NCI-H2081 (cell line): ENCODE results near the gene ARID4A.
"Not testable (repeated sequence)": the region's sequence is repeated elsewhere in the genome, so short reads cannot be mapped to it uniquely, and the experiment has no call there.

Experiments
- DNase-seq, 2 experiments: peaks; one replicate each; lab custom pipeline; 2025; lab: John Stamatoyannopoulos, UW

Gene ARID4A

GRCh38 chr14:58294201-58294600 is 4.2 kb upstream of the ARID4A start:
- no peak for DNase-seq

- DNase-seq = no peak
Measured at GRCh38 chr14:58296726-58297125, 1.6 kb upstream of the ARID4A start.

- DNase-seq = no peak
Measured at GRCh38 chr14:58297412-58297761, 968 bp upstream of the ARID4A start.

GRCh38 chr14:58297762-58298476 is 436 bp upstream of the ARID4A start:
- DNase-seq = peak; percentile 99 to 100

- no peak for DNase-seq
Measured at GRCh38 chr14:58299401-58300330, 1.3 kb downstream of the ARID4A start.

- DNase-seq = no peak
Measured at GRCh38 chr14:58301416-58301815, 3.1 kb downstream of the ARID4A start.

GRCh38 chr14:58305730-58306129 is 7.4 kb downstream of the ARID4A start:
- DNase-seq = peak in 1 of 2 experiments; percentile 41

GRCh38 chr14:58307597-58308316 is 9.4 kb downstream of the ARID4A start:
- DNase-seq = no peak

GRCh38 chr14:58309086-58309485 is 10.7 kb downstream of the ARID4A start:
- no peak for DNase-seq

GRCh38 chr14:58313699-58314098 is 15.3 kb downstream of the ARID4A start:
- no peak for DNase-seq

GRCh38 chr14:58315606-58316005 is 17.3 kb downstream of the ARID4A start:
- DNase-seq = no peak

GRCh38 chr14:58327019-58327418 is 28.7 kb downstream of the ARID4A start:
- DNase-seq = no peak

- peak; percentile 96 to 99 for DNase-seq
Measured at GRCh38 chr14:58331111-58331510, 32.8 kb downstream of the ARID4A start.

- DNase-seq = peak in 1 of 2 experiments; percentile 32
Measured at GRCh38 chr14:58332561-58332960, 34.2 kb downstream of the ARID4A start.

GRCh38 chr14:58339666-58340065 is 41.3 kb downstream of the ARID4A start:
- DNase-seq = not testable (repeated sequence)

GRCh38 chr14:58341152-58341748 is 42.9 kb downstream of the ARID4A start:
- no peak for DNase-seq

GRCh38 chr14:58343535-58343934 is 45.2 kb downstream of the ARID4A start:
- not testable (repeated sequence) for DNase-seq

- no peak for DNase-seq
Measured at GRCh38 chr14:58353516-58354299, 55.4 kb downstream of the ARID4A start.

GRCh38 chr14:58354808-58355207 is 56.5 kb downstream of the ARID4A start:
- no peak for DNase-seq

- DNase-seq = no peak
Measured at GRCh38 chr14:58356268-58356667, 57.9 kb downstream of the ARID4A start.

GRCh38 chr14:58362272-58362671 is 63.9 kb downstream of the ARID4A start:
- DNase-seq = not testable (repeated sequence)
